Esophagus muscularis mucosa (tissue), 4 donors: ENCODE measurements around the gene PARN. TPM values are rescaled to one million over a fixed set of nuclear protein-coding genes. Genes with fewer than 3 reads are reported as not detected.

Experiments used
- DNase-seq: peaks from one replicate; pipeline ENCODE4 v3.0.0-alpha.2; 2017; ENCODE audit errors: extremely low spot score
- H3K27ac ChIP-seq, 4 donors: fragments of 200-600 bp; sonication (generic); replicated peaks in 1 of 4; 1 replicate in 3 of 4; 2 replicates in 1 of 4; pipeline ENCODE4 v1.5.1; 2016 to 2019; ENCODE audit warnings: mild to moderate bottlenecking in 1 of 4
- H3K27me3 ChIP-seq, 4 donors: fragments of 200-600 bp; sonication (generic); one replicate each; pipeline versions ENCODE4 v1.5.1 to v1.6.0; 2016 to 2019
- H3K36me3 ChIP-seq, 4 donors: fragments of 200-600 bp; sonication (generic); one replicate each; pipeline ENCODE4 v1.5.1; 2016 to 2019
- H3K4me1 ChIP-seq, 4 donors: fragments of 200-600 bp; sonication (generic); one replicate each; pipeline ENCODE4 v1.5.1; 2016 to 2019
- H3K4me3 ChIP-seq, 4 donors: fragments of 200-600 bp; sonication (generic); 1 replicate in 2 of 4; 2 replicates in 2 of 4; pipeline ENCODE4 v1.5.1; 2016 to 2019; ENCODE audit warnings: mild to moderate bottlenecking in 4 of 4, moderate library complexity in 1 of 4
- H3K9me3 ChIP-seq, 4 donors: fragments of 200-600 bp; sonication (generic); 1 replicate in 3 of 4; 2 replicates in 1 of 4; pipeline ENCODE4 v1.5.1; 2016 to 2019
- EP300 ChIP-seq: sonication (generic); formaldehyde crosslinking; IDR thresholded peaks from one replicate; pipeline ENCODE4 v1.6.1; 2017; ENCODE audit warnings: antibody characterized with exemption
- POLR2A ChIP-seq: fragments of 450-650 bp; IDR thresholded peaks from one replicate; pipeline ENCODE4 v1.6.1; 2017; ENCODE audit warnings: antibody characterized with exemption, moderate library complexity, mild to moderate bottlenecking, low read depth
- POLR2AphosphoS5 ChIP-seq, 2 donors: sonication (generic); formaldehyde crosslinking; IDR thresholded peaks; one replicate each; pipeline ENCODE4 v1.6.1; 2017; ENCODE audit warnings: antibody characterized with exemption in 2 of 2
- WGBS: methylation state at CpG from one replicate; pipeline ENCODE4 v1.1.5; 2018; 5-methylcytosine and 5-hydroxymethylcytosine counted together
- intact Hi-C: fragments of 100-400 bp; cut with DNase I; formaldehyde crosslinking; loops from one replicate; pipeline ENCODE4 v1.15.1; 2023
- total RNA-seq, 4 donors: library from RNA; depleted of rRNA; stranded (reverse); fragments of >200 nt; gene quantifications; one replicate each; pipeline versions ENCODE4 v1.1.0 to v1.2.1, GENCODE V29; 2016
- TF ChIP-seq, protein P1 (sequence below), 3 experiments: fragments of 200-600 bp in 2 of 3; fragments of 450-650 bp in 1 of 3; sonication (generic) in 2 of 3; IDR thresholded peaks; one replicate each; pipeline ENCODE4 v1.5.1; 2017 to 2019; ENCODE audit warnings: antibody characterized with exemption in 3 of 3, mild to moderate bottlenecking in 2 of 3, moderate library complexity in 1 of 3

The PARN gene
- total RNA-seq, 4 donors from 2014 or later: 32.6 to 43.5 (median 36.1) TPM

DNA sequence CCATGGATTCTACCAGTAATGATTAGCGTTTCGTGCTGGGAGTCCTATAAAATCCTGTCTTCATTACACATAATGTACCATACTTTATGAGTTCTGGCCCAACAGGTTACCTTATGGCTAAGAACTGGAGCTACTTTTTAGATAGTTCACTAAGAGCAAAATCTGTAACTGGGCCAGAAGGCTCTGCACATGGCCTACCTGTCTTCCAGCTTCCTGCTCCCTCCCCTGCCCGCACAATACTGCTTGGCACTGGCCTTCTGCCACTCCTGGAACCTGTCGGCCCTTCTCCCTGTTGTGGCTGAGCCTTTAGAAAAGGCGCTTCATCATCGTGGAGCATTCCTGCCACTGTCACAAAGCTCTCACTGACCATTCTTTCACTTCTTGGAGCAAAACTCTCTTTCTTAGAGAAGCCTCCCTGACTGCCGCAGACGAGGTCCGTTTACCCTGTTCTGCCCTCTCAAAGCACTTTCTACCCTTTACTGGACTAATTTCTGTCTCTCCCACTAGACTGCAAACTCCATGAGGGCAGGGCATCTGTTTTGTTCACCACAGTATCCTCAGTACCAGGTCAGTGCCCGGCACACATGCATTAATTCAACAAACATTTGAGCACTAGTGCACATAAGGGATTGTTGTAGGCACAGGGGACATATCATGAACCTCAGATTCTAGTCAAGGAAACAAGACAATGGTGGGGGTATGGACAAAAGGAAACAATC, 116.5 kb downstream of the PARN start:
- Histone ChIP-seq H3K27me3 (no peaks in the 10 kb centered on the region), H3K27ac (no peak overlapping the region), H3K4me3 (no peak overlapping the region), H3K9me3 (no peaks in the 10 kb centered on the region), H3K36me3 (no peaks in the 10 kb centered on the region), H3K4me1 (peaks cover 12 to 26% (median 20%) of the 10 kb centered on the region in 4 donors)
- WGBS: 95% methylated on average over 10 of the region's 10 CpGs
- TF ChIP-seq, protein P1, sequence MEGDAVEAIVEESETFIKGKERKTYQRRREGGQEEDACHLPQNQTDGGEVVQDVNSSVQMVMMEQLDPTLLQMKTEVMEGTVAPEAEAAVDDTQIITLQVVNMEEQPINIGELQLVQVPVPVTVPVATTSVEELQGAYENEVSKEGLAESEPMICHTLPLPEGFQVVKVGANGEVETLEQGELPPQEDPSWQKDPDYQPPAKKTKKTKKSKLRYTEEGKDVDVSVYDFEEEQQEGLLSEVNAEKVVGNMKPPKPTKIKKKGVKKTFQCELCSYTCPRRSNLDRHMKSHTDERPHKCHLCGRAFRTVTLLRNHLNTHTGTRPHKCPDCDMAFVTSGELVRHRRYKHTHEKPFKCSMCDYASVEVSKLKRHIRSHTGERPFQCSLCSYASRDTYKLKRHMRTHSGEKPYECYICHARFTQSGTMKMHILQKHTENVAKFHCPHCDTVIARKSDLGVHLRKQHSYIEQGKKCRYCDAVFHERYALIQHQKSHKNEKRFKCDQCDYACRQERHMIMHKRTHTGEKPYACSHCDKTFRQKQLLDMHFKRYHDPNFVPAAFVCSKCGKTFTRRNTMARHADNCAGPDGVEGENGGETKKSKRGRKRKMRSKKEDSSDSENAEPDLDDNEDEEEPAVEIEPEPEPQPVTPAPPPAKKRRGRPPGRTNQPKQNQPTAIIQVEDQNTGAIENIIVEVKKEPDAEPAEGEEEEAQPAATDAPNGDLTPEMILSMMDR (IDR thresholded peaks at IDR 0.05): no peak
- no peak for TF ChIP-seq POLR2AphosphoS5 (IDR thresholded peaks at IDR 0.05)
- TF ChIP-seq EP300: no peak
- no peak for TF ChIP-seq POLR2A
- intact Hi-C loops: no loop called here
- peak; percentile 75 for DNase-seq

DNA sequence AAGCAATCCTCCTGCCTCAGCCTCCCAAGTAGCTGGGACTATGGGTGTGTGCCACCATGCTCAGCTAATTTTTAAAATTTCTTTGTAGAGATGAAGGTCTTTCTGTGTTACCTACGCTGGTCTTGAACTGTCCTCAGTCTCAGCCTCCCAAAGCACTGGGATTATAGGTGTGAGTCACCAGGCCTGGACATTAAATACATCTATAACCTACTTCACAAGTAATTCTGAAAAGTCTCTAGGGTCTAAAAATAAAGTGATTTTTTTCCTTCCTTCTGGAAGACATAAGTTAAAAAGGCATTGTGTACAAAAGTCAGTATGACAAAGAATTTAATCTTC, 118.3 kb downstream of the PARN start:
- Histone ChIP-seq H3K4me1 (peaks cover 9 to 26% (median 20%) of the 10 kb centered on the region in 4 donors), H3K4me3 (no peak overlapping the region), H3K27ac (no peak overlapping the region), H3K9me3 (no peaks in the 10 kb centered on the region), H3K36me3 (no peaks in the 10 kb centered on the region), H3K27me3 (no peaks in the 10 kb centered on the region)
- WGBS: 81% methylated on average over 1 of the region's 1 CpG
- TF ChIP-seq POLR2A: no peak
- no peak for TF ChIP-seq POLR2AphosphoS5 (IDR thresholded peaks at IDR 0.05)
- TF ChIP-seq, protein P1 (IDR thresholded peaks at IDR 0.05): no peak
- TF ChIP-seq EP300: no peak
- intact Hi-C loops: no loop called here
- DNase-seq: no peak

DNA sequence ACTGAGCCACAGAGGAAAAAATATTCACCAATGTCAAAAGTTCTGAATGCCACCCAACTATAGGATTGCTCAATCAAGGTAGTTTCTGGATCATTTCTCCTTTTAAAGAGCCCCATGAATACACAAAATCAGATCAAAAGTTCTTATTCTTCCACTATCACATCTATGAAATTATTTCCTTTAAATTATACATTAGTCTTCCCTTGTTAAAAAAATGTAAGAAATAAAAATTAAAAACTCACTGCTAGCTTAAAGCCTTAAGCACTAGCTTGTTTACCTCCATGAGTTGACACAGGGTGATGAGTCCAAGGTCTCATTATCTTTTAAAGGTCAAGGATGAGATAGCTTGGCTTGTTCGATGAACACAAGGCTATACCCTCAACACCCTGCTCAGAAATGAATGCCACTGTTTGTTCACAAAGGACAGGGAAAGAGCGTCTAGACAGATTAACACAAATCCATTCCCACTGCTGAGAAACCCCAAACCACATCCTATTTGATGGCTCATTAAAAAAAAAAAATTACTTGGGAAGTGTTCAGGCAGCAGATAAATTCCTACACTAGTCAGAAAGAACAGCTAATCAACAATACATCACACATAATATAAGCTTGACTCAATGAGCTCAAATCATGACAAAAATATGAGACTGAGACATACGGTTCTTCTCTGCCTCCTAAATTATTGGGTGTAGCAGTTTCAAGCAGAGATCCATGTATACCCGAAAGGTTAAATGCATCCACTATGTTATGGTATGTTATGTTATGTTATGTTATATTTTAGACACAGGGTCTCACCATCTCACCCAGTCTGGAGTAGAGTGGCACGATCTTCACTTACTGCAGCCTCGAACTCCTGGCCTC, 118.9 kb downstream of the PARN start:
- Histone ChIP-seq H3K27me3 (no peaks in the 10 kb centered on the region), H3K27ac (no peak overlapping the region), H3K4me1 (peaks cover 9 to 26% (median 20%) of the 10 kb centered on the region in 4 donors), H3K36me3 (no peaks in the 10 kb centered on the region), H3K4me3 (no peak overlapping the region), H3K9me3 (no peaks in the 10 kb centered on the region)
- DNase-seq: no peak
- TF ChIP-seq POLR2AphosphoS5 (IDR thresholded peaks at IDR 0.05) (no peak), EP300 (no peak), POLR2A (no peak)
- TF ChIP-seq, protein P1 (IDR thresholded peaks at IDR 0.05): no peak
- 80% methylated on average over 6 of the region's 6 CpGs for WGBS
- intact Hi-C loops: no loop called here

DNA sequence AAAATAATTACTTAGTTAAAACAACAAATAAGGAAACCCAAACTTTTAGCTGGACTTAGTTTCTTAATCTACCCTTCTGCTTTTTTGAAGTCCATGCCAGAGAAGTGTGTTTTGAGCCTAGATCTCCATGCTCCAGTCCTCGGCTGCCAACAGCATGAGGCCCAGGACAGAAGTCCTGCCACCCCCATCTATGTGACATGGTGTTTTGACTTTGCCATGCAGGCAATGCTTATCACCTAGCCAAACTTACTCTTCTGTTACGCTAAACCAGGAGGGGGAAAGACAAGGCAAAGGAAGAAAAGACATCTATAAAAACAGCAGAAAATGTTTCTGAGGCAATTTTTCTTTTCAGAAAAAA, 119.5 kb downstream of the PARN start:
- H3K27ac ChIP-seq: no peak overlapping the region
- 92% methylated on average over 2 of the region's 2 CpGs for WGBS

More for the DNA sequence above, 119.5 kb downstream of the PARN start:
- no peak overlapping the region for H3K4me3 ChIP-seq
- peaks cover 9 to 26% (median 23%) of the 10 kb centered on the region in 4 donors for H3K4me1 ChIP-seq
- H3K36me3 ChIP-seq: no peaks in the 10 kb centered on the region
- H3K27me3 ChIP-seq: no peaks in the 10 kb centered on the region
- H3K9me3 ChIP-seq: no peaks in the 10 kb centered on the region
- intact Hi-C loops: no loop called here
- TF ChIP-seq, protein P1 (IDR thresholded peaks at IDR 0.05): no peak
- TF ChIP-seq EP300: no peak
- TF ChIP-seq POLR2A: no peak
- TF ChIP-seq POLR2AphosphoS5 (IDR thresholded peaks at IDR 0.05): no peak
- DNase-seq: peak; percentile 8
